H9 (cell line): ENCODE results near the gene LAMTOR4. TPM values are rescaled to one million over a fixed set of nuclear protein-coding genes. Genes with fewer than 3 reads are reported as not detected.

Experiments
- DNase-seq: peaks from one replicate; pipeline ENCODE4 v3.0.0-alpha.2; 2017
- H2AFZ ChIP-seq: one replicate; pipeline ENCODE4 v1.6.1; 2013; ENCODE audit warnings: mild to moderate bottlenecking, low read length, control low read depth, moderate library complexity
- H2AK5ac ChIP-seq: 2 replicates; pipeline ENCODE4 v1.6.1; 2013; ENCODE audit warnings: low read length, control low read depth, mixed read lengths; ENCODE audit not compliant: insufficient read length
- H2BK120ac ChIP-seq: one replicate; pipeline ENCODE4 v1.6.1; 2013; ENCODE audit warnings: low read depth, mild to moderate bottlenecking, low read length, control low read depth, inconsistent platforms; ENCODE audit not compliant: poor library complexity, severe bottlenecking
- H2BK12ac ChIP-seq: 2 replicates; pipeline ENCODE4 v1.6.1; 2013; ENCODE audit warnings: low read length, control low read depth, mixed read lengths, low read depth; ENCODE audit not compliant: insufficient read length
- H2BK15ac ChIP-seq: 2 replicates; pipeline ENCODE4 v1.6.1; 2013; ENCODE audit warnings: low read depth, low read length, control low read depth
- H2BK20ac ChIP-seq: one replicate; pipeline ENCODE4 v1.6.1; 2013; ENCODE audit warnings: low read depth, mild to moderate bottlenecking, low read length, control low read depth, inconsistent platforms; ENCODE audit not compliant: poor library complexity, severe bottlenecking
- H2BK5ac ChIP-seq: 2 replicates; pipeline ENCODE4 v1.6.1; 2013; ENCODE audit warnings: low read length, control low read depth, mixed read lengths; ENCODE audit not compliant: insufficient read length
- H3K14ac ChIP-seq: 2 replicates; pipeline ENCODE4 v1.6.1; 2013; ENCODE audit warnings: low read length, control low read depth; ENCODE audit not compliant: insufficient read depth
- H3K18ac ChIP-seq: 2 replicates; pipeline ENCODE4 v1.6.1; 2013; ENCODE audit warnings: low read depth, mild to moderate bottlenecking, mixed read lengths, low read length, control low read depth; ENCODE audit not compliant: insufficient read length
- H3K23ac ChIP-seq: 2 replicates; pipeline ENCODE4 v1.6.1; 2013; ENCODE audit warnings: low read length, control low read depth, mixed read lengths, low read depth; ENCODE audit not compliant: insufficient read length
- H3K23me2 ChIP-seq: 2 replicates; pipeline ENCODE4 v1.6.1; 2013; ENCODE audit warnings: low read depth, mild to moderate bottlenecking, mixed read lengths, low read length, control low read depth; ENCODE audit not compliant: insufficient read length, poor library complexity, severe bottlenecking
- H3K27ac ChIP-seq: 2 replicates; pipeline ENCODE4 v1.5.1; 2013; ENCODE audit warnings: low read length, control low read depth, mixed read lengths, low read depth; ENCODE audit not compliant: insufficient read length
- H3K27me3 ChIP-seq: 2 replicates; pipeline ENCODE4 v1.6.1; 2013; ENCODE audit warnings: low read length, control low read depth, inconsistent platforms; ENCODE audit not compliant: insufficient read depth
- H3K4ac ChIP-seq: 2 replicates; pipeline ENCODE4 v1.6.1; 2013; ENCODE audit warnings: low read depth, mild to moderate bottlenecking, control low read depth, inconsistent platforms, low read length, moderate library complexity
- H3K4me1 ChIP-seq: 2 replicates; pipeline ENCODE4 v1.6.1; 2013; ENCODE audit warnings: low read length, control low read depth, inconsistent platforms; ENCODE audit not compliant: insufficient read depth
- H3K4me2 ChIP-seq: 2 replicates; pipeline ENCODE4 v1.6.1; 2013; ENCODE audit warnings: low read length, control low read depth, mixed read lengths; ENCODE audit not compliant: insufficient read length, insufficient read depth
- H3K56ac ChIP-seq: 2 replicates; pipeline ENCODE4 v1.6.1; 2013; ENCODE audit warnings: low read depth, mild to moderate bottlenecking, mixed read lengths, low read length, control low read depth; ENCODE audit not compliant: insufficient read length
- H3K79me1 ChIP-seq: 2 replicates; pipeline ENCODE4 v1.6.1; 2013; ENCODE audit warnings: low read depth, mild to moderate bottlenecking, moderate library complexity, low read length, control low read depth, inconsistent platforms; ENCODE audit not compliant: insufficient read depth, poor library complexity, severe bottlenecking
- H3K79me2 ChIP-seq: 2 replicates; pipeline ENCODE4 v1.6.1; 2013; ENCODE audit warnings: low read length, control low read depth, inconsistent platforms; ENCODE audit not compliant: insufficient read depth
- H3K9ac ChIP-seq: 2 replicates; pipeline ENCODE4 v1.6.1; 2013; ENCODE audit warnings: low read length, control low read depth, mixed read lengths; ENCODE audit not compliant: insufficient read length; ENCODE audit errors: extremely low read depth
- H3K9me3 ChIP-seq: one replicate; pipeline ENCODE4 v1.6.1; 2013; ENCODE audit warnings: low read depth, low read length, inconsistent platforms; ENCODE audit not compliant: control insufficient read depth
- H3T11ph ChIP-seq: one replicate; pipeline ENCODE4 v1.6.1; 2013; ENCODE audit warnings: mild to moderate bottlenecking, low read length, control low read depth, inconsistent platforms
- H4K20me1 ChIP-seq: one replicate; pipeline ENCODE4 v1.6.1; 2013; ENCODE audit not compliant: control insufficient read depth, insufficient read length, insufficient read depth
- H4K5ac ChIP-seq: 2 replicates; pipeline ENCODE4 v1.6.1; 2013; ENCODE audit warnings: low read depth, mild to moderate bottlenecking, mixed read lengths, low read length, control low read depth; ENCODE audit not compliant: insufficient read length
- H4K8ac ChIP-seq: replicated peaks from 2 replicates; pipeline ENCODE4 v1.6.1; 2013; ENCODE audit warnings: low read length, control low read depth, mixed read lengths, low read depth; ENCODE audit not compliant: insufficient read length
- H4K91ac ChIP-seq: 2 replicates; pipeline ENCODE4 v1.6.1; 2013; ENCODE audit warnings: low read depth, mild to moderate bottlenecking, moderate library complexity, mixed read lengths, low read length, control low read depth; ENCODE audit not compliant: insufficient read length
- H3K27ac Mint-ChIP-seq, 3 experiments: 2 replicates in 2 of 3; 3 replicates in 1 of 3; pipeline ENCODE4 v1.8.0; 2020 to 2021; ENCODE audit warnings: mixed read lengths in 3 of 3, mild to moderate bottlenecking in 1 of 3, moderate library complexity in 1 of 3
- H3K27me3 Mint-ChIP-seq: 2 replicates; pipeline ENCODE4 v1.8.0; 2021; ENCODE audit warnings: low read depth, mild to moderate bottlenecking, moderate library complexity, mixed read lengths
- H3K36me3 Mint-ChIP-seq, 3 experiments: 2 replicates in 2 of 3; 3 replicates in 1 of 3; pipeline ENCODE4 v1.8.0; 2020 to 2021; ENCODE audit warnings: low read depth in 3 of 3, mixed read lengths in 3 of 3; ENCODE audit not compliant: insufficient read depth in 1 of 3
- H3K4me1 Mint-ChIP-seq, 2 experiments: 2 replicates each; pipeline ENCODE4 v1.8.0; 2020; ENCODE audit warnings: mixed read lengths in 2 of 2
- H3K4me3 Mint-ChIP-seq, 2 experiments: 2 replicates in 1 of 2; 3 replicates in 1 of 2; pipeline ENCODE4 v1.8.0; 2020 to 2021; ENCODE audit warnings: mild to moderate bottlenecking in 2 of 2, mixed read lengths in 2 of 2, moderate library complexity in 1 of 2
- H3K9me3 Mint-ChIP-seq, 2 experiments: 2 replicates in 1 of 2; 3 replicates in 1 of 2; pipeline ENCODE4 v1.8.0; 2020; ENCODE audit warnings: mild to moderate bottlenecking in 2 of 2, mixed read lengths in 2 of 2, moderate library complexity in 1 of 2
- WGBS: extraction: QIAGEN DNeasy Blood & Tissue Kit; methylation state at CpG from one replicate; pipeline ENCODE4 v1.1.7; 2013; ENCODE audit warnings: missing lambda C conversion rate, low lambda C conversion rate, mixed read lengths; ENCODE audit not compliant: insufficient read length; ENCODE audit errors: extremely low coverage; 5-methylcytosine and 5-hydroxymethylcytosine counted together
- total RNA-seq: library from RNA; stranded (reverse); gene quantifications from 2 replicates; pipeline ENCODE4 v1.2.1, GENCODE V29; 2021
- TF ChIP-seq, protein P1 (sequence below): fragments of 200-600 bp; sonication (generic); conservative IDR thresholded peaks from 3 replicates; pipeline ENCODE4 v1.8.0; 2021; ENCODE audit warnings: antibody characterized with exemption, mild to moderate bottlenecking

Gene LAMTOR4
- total RNA-seq, 1 experiment from 2014 or later = 179 TPM

DNA sequence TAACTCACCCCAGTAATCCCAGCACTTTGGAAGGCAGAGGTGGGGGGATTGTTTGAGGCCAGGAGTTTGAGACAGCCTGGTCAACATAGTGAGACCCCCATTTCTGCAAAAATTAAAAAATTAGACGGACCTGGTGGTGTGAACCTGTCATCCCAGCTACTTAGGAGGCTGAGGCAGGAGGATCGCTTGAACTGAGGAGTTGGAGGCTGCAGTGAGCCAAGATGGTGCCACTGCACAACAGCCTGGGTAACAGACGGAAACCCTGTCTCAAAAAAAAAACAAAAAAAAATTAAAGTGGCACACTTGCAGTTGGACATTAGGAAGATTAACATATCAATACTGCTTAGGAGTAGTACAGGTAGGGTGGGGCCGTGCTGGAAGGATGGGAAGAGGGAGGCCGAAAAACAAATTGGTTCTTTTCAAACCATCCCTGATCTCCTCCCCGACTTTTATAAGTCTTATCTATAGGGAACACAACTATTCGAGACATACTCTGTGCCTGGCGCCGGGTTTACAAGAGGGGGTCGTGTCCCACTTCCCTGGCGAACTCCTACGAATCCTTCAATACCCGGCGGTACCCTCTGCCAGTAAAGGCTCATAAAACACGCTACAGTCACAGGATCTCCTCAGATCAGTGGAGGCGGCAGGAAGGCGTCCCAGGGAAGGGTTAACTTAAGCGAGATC, 30.2 kb upstream of the LAMTOR4 start:
- Mint-ChIP-seq H3K4me3 (peak overlapping the region; percentile 96 to 98), H3K36me3 (peaks cover 7 to 24% (median 17%) of the 10 kb centered on the region in 3 experiments; a peak in 5 of 7 replicates), H3K27ac (peak overlapping the region; percentile 99), H3K4me1 (peaks cover 12 to 14% of the 10 kb centered on the region in 2 experiments), H3K9me3 (no peaks in the 10 kb centered on the region), H3K27me3 (no peaks in the 10 kb centered on the region)
- TF ChIP-seq, protein P1, sequence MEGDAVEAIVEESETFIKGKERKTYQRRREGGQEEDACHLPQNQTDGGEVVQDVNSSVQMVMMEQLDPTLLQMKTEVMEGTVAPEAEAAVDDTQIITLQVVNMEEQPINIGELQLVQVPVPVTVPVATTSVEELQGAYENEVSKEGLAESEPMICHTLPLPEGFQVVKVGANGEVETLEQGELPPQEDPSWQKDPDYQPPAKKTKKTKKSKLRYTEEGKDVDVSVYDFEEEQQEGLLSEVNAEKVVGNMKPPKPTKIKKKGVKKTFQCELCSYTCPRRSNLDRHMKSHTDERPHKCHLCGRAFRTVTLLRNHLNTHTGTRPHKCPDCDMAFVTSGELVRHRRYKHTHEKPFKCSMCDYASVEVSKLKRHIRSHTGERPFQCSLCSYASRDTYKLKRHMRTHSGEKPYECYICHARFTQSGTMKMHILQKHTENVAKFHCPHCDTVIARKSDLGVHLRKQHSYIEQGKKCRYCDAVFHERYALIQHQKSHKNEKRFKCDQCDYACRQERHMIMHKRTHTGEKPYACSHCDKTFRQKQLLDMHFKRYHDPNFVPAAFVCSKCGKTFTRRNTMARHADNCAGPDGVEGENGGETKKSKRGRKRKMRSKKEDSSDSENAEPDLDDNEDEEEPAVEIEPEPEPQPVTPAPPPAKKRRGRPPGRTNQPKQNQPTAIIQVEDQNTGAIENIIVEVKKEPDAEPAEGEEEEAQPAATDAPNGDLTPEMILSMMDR = no peak
- Histone ChIP-seq H2AFZ (no peak overlapping the region), H3K23me2 (peaks cover 5% of the 10 kb centered on the region), H3K27me3 (no peaks in the 10 kb centered on the region), H2BK15ac (no peak overlapping the region), H2BK5ac (no peak overlapping the region), H3K4ac (no peak overlapping the region), H2BK120ac (no peak overlapping the region), H3K4me1 (no peaks in the 10 kb centered on the region), H3K9ac (peak overlapping the region; percentile 94), H3K14ac (peak overlapping the region; percentile 88), H3K27ac (no peak overlapping the region), H2AK5ac (no peak overlapping the region), H4K20me1 (no peaks in the 10 kb centered on the region), H2BK20ac (no peak overlapping the region), H4K8ac (no peak overlapping the region), H3K23ac (no peak overlapping the region), H3K56ac (no peak overlapping the region), H3K4me2 (peak overlapping the region; percentile 97), H4K5ac (peak overlapping the region; percentile 8), H3K79me2 (no peaks in the 10 kb centered on the region), H3K9me3 (no peaks in the 10 kb centered on the region), H4K91ac (no peak overlapping the region), H2BK12ac (no peak overlapping the region), H3K79me1 (no peaks in the 10 kb centered on the region), H3K18ac (no peak overlapping the region), H3T11ph (no peak overlapping the region)
- no peak for DNase-seq
- no CpG with 5 or more reads among the region's 18 CpGs for WGBS
